GM12878 (cell line): ENCODE results near the gene UQCC2. TPM values are rescaled to one million over a fixed set of nuclear protein-coding genes. Genes with fewer than 3 reads are reported as not detected.

Experiments used
- ATAC-seq: fragments of 200-7000 bp; cut with Tn5 transposase; 3 replicates; pipeline ENCODE4 v1.9.1; 2020; ENCODE audit warnings: mild to moderate bottlenecking, moderate library complexity
- BruUV-seq: library from RNA; stranded (reverse); fragments of 400-500 nt; replicated peaks from 2 replicates; lab custom pipeline; 2021; lab: Mats Ljungman, UMichigan
- CTCF ChIA-PET: fragments of 300-600 bp; sonication (Branson Sonifier 250); formaldehyde crosslinking; extraction: SDS; loops from one replicate; lab custom pipeline; 2021; ENCODE audit warnings: inconsistent platforms; lab: Yijun Ruan, JAX
- POLR2A ChIA-PET: fragments of 350-600 bp; formaldehyde crosslinking; extraction: SDS; loops from one replicate; lab custom pipeline; 2021; ENCODE audit warnings: inconsistent platforms; lab: Charles Lee
- RAD21 ChIA-PET: fragments of 300-600 bp; sonication (Branson Sonifier 250); formaldehyde crosslinking; loops from one replicate; lab custom pipeline; 2023; ENCODE audit warnings: antibody characterized with exemption; ENCODE audit not compliant: unreplicated experiment; lab: Charles Lee
- SMC1A ChIA-PET: fragments of 300-600 bp; sonication (Branson Sonifier 250); formaldehyde crosslinking; loops from one replicate; lab custom pipeline; 2023; ENCODE audit not compliant: unreplicated experiment, uncharacterized antibody; lab: Charles Lee
- DNase-seq: peaks from one replicate; pipeline ENCODE4 v3.0.0-alpha.2; 2011; ENCODE audit warnings: low read depth, low spot score
- FAIRE-seq: peaks from 3 replicates; lab custom pipeline; 2011; peaks lifted over from hg19 to GRCh38; lab: Jason Lieb, UNC
- H2AFZ ChIP-seq: 2 replicates; pipeline ENCODE4 v1.6.0; 2011; ENCODE audit warnings: low read depth, low read length, control low read depth; ENCODE audit not compliant: control insufficient read depth
- H3K27ac ChIP-seq: 2 replicates; pipeline ENCODE4 v1.5.1; 2011; ENCODE audit warnings: control low read depth; ENCODE audit not compliant: control insufficient read depth, insufficient read depth
- H3K27me3 ChIP-seq, 2 experiments: replicated peaks in 1 of 2; 2 replicates each; pipeline versions ENCODE4 v1.6.0 to v1.6.1; 2011; ENCODE audit warnings: low read length in 1 of 2; ENCODE audit not compliant: control insufficient read depth in 2 of 2, insufficient read depth in 2 of 2
- H3K36me3 ChIP-seq, 2 experiments: 2 replicates each; pipeline ENCODE4 v1.5.1; 2011; ENCODE audit warnings: low read length in 1 of 2; ENCODE audit not compliant: control insufficient read depth in 2 of 2, insufficient read depth in 2 of 2
- H3K4me1 ChIP-seq: 2 replicates; pipeline ENCODE4 v1.6.1; 2011; ENCODE audit warnings: mild to moderate bottlenecking, low read length, moderate library complexity, mixed read lengths; ENCODE audit not compliant: control insufficient read depth, insufficient read depth
- H3K4me2 ChIP-seq: 2 replicates; pipeline ENCODE4 v1.6.0; 2011; ENCODE audit warnings: control low read depth; ENCODE audit not compliant: control insufficient read depth, insufficient read depth
- H3K4me3 ChIP-seq: fragments of 200-600 bp; sonication (generic); 2 replicates; pipeline ENCODE4 v1.5.1; 2016
- H3K79me2 ChIP-seq: 2 replicates; pipeline ENCODE4 v1.6.0; 2011; ENCODE audit warnings: low read length; ENCODE audit not compliant: control insufficient read depth, insufficient read depth
- H3K9ac ChIP-seq: 2 replicates; pipeline ENCODE4 v1.8.0; 2011; ENCODE audit warnings: low read length, control low read depth, mixed read lengths; ENCODE audit not compliant: control insufficient read depth, insufficient read depth
- H3K9me3 ChIP-seq: replicated peaks from 3 replicates; pipeline ENCODE4 v1.5.1; 2011; ENCODE audit warnings: mild to moderate bottlenecking, low read length; ENCODE audit not compliant: control insufficient read depth, insufficient read depth
- H4K20me1 ChIP-seq: 2 replicates; pipeline ENCODE4 v1.6.0; 2011; ENCODE audit not compliant: control insufficient read depth, insufficient read depth
- ETV6 ChIP-seq, 2 experiments: fragments of 450-650 bp in 1 of 2; IDR thresholded peaks in 1 of 2; conservative IDR thresholded peaks in 1 of 2; 2 replicates each; pipeline ENCODE4 v1.6.1; 2014; ENCODE audit warnings: antibody characterized with exemption in 1 of 2, borderline replicate concordance in 1 of 2, low read depth in 1 of 2, mild to moderate bottlenecking in 1 of 2, moderate library complexity in 1 of 2
- WRNIP1 ChIP-seq: IDR thresholded peaks from 2 replicates; pipeline ENCODE4 v1.6.1; 2011; ENCODE audit warnings: low read depth, low read length, improper control_type of control experiment, borderline replicate concordance
- ZBTB4 ChIP-seq: fragments of 450-650 bp; formaldehyde crosslinking; IDR thresholded peaks from 2 replicates; pipeline ENCODE4 v1.4.0; 2022; ENCODE audit warnings: mild to moderate bottlenecking, moderate library complexity
- WGBS: methylation state at CpG from one replicate; pipeline ENCODE4 v1.1.6; 2016; ENCODE audit warnings: low lambda C conversion rate; ENCODE audit not compliant: insufficient replicate concordance, insufficient coverage; ENCODE audit errors: missing lambda C conversion rate; 5-methylcytosine and 5-hydroxymethylcytosine counted together
- in situ Hi-C: fragments of 300-500 bp; cut with MboI; formaldehyde crosslinking; loops from 9 replicates; pipeline ENCODE4 v1.14.3; 2018; ENCODE audit warnings: mixed read lengths
- intact Hi-C: fragments of 100-400 bp; cut with micrococcal nuclease; formaldehyde crosslinking; loops from one replicate; pipeline ENCODE4 v1.14.2; 2022; ENCODE audit not compliant: unreplicated experiment
- polyA plus RNA-seq, 11 experiments: library from polyadenylated mRNA; depleted of rRNA in 4 of 11; unstranded in 6 of 11; stranded (reverse) in 5 of 11; fragments of >200 nt; fragmentation: Nextera tagmentation in 4 of 11; fragmentation: Illumina TruSeq in 1 of 11; extraction: Ambion mirVana in 4 of 11; extraction: Trizol in 1 of 11; gene quantifications; 1 replicate in 1 of 11; 2 replicates in 10 of 11; pipeline versions ENCODE4 v1.2.1 to v1.2.3, GENCODE V29; 2011 to 2016; ENCODE audit warnings: inconsistent platforms in 2 of 11, missing spikeins in 2 of 11, low read depth in 1 of 11
- total RNA-seq, 4 experiments: library from RNA; depleted of rRNA in 3 of 4; stranded (reverse); fragments of >200 nt in 3 of 4; fragmentation: Illumina TruSeq in 1 of 4; extraction: Trizol in 1 of 4; gene quantifications; 2 replicates each; pipeline versions ENCODE4 v1.2.1 to v1.2.3, GENCODE V29; 2013 to 2021
- TF ChIP-seq, protein P1 (sequence below): fragments of 450-650 bp; IDR thresholded peaks from 2 replicates; pipeline ENCODE4 v1.6.1; 2017; ENCODE audit warnings: mild to moderate bottlenecking, moderate library complexity
- TF ChIP-seq, protein P2 (sequence below): fragments of 450-650 bp; IDR thresholded peaks from 2 replicates; pipeline ENCODE4 v1.6.1; 2017; ENCODE audit warnings: mild to moderate bottlenecking, low read depth, inconsistent platforms; ENCODE audit not compliant: poor library complexity, severe bottlenecking
- TF ChIP-seq, protein P3 (sequence below): fragments of 450-650 bp; IDR thresholded peaks from 2 replicates; pipeline ENCODE4 v1.6.1; 2014; ENCODE audit warnings: mild to moderate bottlenecking

Gene UQCC2
- total and polyA plus RNA-seq, 10 of the 15 experiments (the other 5 are each of a cell fraction or from before 2014, with no cell fraction given) = 40.6 to 478 (median 71.2) TPM

DNA sequence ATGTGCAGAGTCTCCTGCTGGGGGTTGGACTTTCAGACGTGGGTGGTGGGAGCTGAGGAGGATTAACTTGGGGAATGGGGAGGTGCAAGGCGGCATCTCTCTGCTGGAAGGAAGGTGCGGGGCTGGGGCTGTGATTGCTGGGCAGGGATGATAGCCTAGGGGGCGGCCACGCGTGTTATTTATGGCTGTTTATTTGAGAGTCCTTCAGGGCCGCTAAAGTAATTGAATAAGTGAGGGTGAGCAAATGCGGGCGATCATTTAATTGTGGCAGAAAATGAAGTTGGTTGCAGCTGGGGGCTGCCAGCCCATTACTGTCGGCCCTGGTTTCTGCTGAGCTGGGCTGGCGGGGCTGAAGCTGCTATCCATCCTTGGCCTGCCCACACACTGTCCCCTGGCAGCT, 42.7 kb upstream of the UQCC2 start:
- no peak overlapping the region for H2AFZ ChIP-seq
- BruUV-seq = no TSS peak
- FAIRE-seq (no peak), DNase-seq (no peak), ATAC-seq (no peak)
- no peak overlapping the region for H3K9ac ChIP-seq
- no peak overlapping the region for H3K4me3 ChIP-seq
- WGBS = 35% methylated on average over 11 of the region's 11 CpGs
- no peaks in the 10 kb centered on the region for H3K36me3 ChIP-seq
- no peaks in the 10 kb centered on the region; a peak in 1 of 4 replicates for H3K27me3 ChIP-seq
- no peak overlapping the region for H3K27ac ChIP-seq
- TF ChIP-seq, protein P1, sequence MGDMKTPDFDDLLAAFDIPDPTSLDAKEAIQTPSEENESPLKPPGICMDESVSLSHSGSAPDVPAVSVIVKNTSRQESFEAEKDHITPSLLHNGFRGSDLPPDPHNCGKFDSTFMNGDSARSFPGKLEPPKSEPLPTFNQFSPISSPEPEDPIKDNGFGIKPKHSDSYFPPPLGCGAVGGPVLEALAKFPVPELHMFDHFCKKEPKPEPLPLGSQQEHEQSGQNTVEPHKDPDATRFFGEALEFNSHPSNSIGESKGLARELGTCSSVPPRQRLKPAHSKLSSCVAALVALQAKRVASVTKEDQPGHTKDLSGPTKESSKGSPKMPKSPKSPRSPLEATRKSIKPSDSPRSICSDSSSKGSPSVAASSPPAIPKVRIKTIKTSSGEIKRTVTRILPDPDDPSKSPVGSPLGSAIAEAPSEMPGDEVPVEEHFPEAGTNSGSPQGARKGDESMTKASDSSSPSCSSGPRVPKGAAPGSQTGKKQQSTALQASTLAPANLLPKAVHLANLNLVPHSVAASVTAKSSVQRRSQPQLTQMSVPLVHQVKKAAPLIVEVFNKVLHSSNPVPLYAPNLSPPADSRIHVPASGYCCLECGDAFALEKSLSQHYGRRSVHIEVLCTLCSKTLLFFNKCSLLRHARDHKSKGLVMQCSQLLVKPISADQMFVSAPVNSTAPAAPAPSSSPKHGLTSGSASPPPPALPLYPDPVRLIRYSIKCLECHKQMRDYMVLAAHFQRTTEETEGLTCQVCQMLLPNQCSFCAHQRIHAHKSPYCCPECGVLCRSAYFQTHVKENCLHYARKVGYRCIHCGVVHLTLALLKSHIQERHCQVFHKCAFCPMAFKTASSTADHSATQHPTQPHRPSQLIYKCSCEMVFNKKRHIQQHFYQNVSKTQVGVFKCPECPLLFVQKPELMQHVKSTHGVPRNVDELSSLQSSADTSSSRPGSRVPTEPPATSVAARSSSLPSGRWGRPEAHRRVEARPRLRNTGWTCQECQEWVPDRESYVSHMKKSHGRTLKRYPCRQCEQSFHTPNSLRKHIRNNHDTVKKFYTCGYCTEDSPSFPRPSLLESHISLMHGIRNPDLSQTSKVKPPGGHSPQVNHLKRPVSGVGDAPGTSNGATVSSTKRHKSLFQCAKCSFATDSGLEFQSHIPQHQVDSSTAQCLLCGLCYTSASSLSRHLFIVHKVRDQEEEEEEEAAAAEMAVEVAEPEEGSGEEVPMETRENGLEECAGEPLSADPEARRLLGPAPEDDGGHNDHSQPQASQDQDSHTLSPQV = no peak
- TF ChIP-seq ETV6 (conservative IDR thresholded peaks at IDR 0.05 in 1 of 2, IDR thresholded peaks at IDR 0.05 in 1 of 2; ENCODE audit: borderline replicate concordance in 1 of 2, low read depth in 1 of 2) (no peak), WRNIP1 (no peak), ZBTB4 (CRISPR knock-in tag) (no peak)
- TF ChIP-seq, protein P2, sequence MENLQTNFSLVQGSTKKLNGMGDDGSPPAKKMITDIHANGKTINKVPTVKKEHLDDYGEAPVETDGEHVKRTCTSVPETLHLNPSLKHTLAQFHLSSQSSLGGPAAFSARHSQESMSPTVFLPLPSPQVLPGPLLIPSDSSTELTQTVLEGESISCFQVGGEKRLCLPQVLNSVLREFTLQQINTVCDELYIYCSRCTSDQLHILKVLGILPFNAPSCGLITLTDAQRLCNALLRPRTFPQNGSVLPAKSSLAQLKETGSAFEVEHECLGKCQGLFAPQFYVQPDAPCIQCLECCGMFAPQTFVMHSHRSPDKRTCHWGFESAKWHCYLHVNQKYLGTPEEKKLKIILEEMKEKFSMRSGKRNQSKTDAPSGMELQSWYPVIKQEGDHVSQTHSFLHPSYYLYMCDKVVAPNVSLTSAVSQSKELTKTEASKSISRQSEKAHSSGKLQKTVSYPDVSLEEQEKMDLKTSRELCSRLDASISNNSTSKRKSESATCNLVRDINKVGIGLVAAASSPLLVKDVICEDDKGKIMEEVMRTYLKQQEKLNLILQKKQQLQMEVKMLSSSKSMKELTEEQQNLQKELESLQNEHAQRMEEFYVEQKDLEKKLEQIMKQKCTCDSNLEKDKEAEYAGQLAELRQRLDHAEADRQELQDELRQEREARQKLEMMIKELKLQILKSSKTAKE = no peak
- TF ChIP-seq, protein P3, sequence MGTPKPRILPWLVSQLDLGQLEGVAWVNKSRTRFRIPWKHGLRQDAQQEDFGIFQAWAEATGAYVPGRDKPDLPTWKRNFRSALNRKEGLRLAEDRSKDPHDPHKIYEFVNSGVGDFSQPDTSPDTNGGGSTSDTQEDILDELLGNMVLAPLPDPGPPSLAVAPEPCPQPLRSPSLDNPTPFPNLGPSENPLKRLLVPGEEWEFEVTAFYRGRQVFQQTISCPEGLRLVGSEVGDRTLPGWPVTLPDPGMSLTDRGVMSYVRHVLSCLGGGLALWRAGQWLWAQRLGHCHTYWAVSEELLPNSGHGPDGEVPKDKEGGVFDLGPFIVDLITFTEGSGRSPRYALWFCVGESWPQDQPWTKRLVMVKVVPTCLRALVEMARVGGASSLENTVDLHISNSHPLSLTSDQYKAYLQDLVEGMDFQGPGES = no peak
- intact Hi-C loops (no loop called here), in situ Hi-C loops (no loop called here)
- no peaks in the 10 kb centered on the region for H3K79me2 ChIP-seq
- no peaks in the 10 kb centered on the region for H3K9me3 ChIP-seq
- peaks cover 11% of the 10 kb centered on the region for H3K4me1 ChIP-seq
- ChIA-PET POLR2A (no interaction called here), SMC1A (no interaction called here), RAD21 (no interaction called here), CTCF (interaction anchor here (0.9 kb wide), 1 partner anchor 13 kb away, joined by 3 read pairs; no protein-coding TSS in a partner anchor)
- no peaks in the 10 kb centered on the region for H4K20me1 ChIP-seq
- H3K4me2 ChIP-seq = no peak overlapping the region
